Left lobe of liver (tissue), 2 donors: ENCODE data around the gene CCDC107. TPM values are rescaled to one million over a fixed set of nuclear protein-coding genes. Genes with fewer than 3 reads are reported as not detected.
"Not testable (repeated sequence)": the region's sequence is repeated elsewhere in the genome, so short reads cannot be mapped to it uniquely, and the experiment has no call there.

Experiments used
- ATAC-seq: fragments of 200-7000 bp; cut with Tn5 transposase; one replicate; pipeline ENCODE4 v1.9.1; 2020; ENCODE audit warnings: mild to moderate bottlenecking, moderate library complexity
- DNase-seq: peaks from one replicate; pipeline ENCODE4 v3.0.0-alpha.2; 2020; ENCODE audit warnings: low spot score
- total RNA-seq: library from RNA; stranded (reverse); gene quantifications from one replicate; pipeline ENCODE4 v1.2.1, GENCODE V29; 2021
- donor health status: DM: no; HTN: no; CAD: no; lungs with moderate emphysema.
- donor health status: DM: no; HTN: yes; CAD: no.

Gene CCDC107
- total RNA-seq, 1 donor from 2014 or later, result 12.6 TPM

GRCh38 chr9:35636877-35637246 is 21.2 kb upstream of the CCDC107 start:
- DNase-seq, ATAC-seq: not testable (repeated sequence)

- not testable (repeated sequence) for DNase-seq, ATAC-seq
These were observed 20.6 kb upstream of the CCDC107 start for GRCh38 chr9:35637427-35637955.

GRCh38 chr9:35638751-35639150 is 19.3 kb upstream of the CCDC107 start:
- DNase-seq, ATAC-seq: not testable (repeated sequence)

GRCh38 chr9:35639225-35639624 is 18.9 kb upstream of the CCDC107 start:
- ATAC-seq, DNase-seq: not testable (repeated sequence)

GRCh38 chr9:35639631-35640030 is 18.5 kb upstream of the CCDC107 start:
- no peak for DNase-seq
- ATAC-seq, result no peak

GRCh38 chr9:35640431-35640830 is 17.7 kb upstream of the CCDC107 start:
- ATAC-seq, DNase-seq: not testable (repeated sequence)

GRCh38 chr9:35641478-35641877 is 16.6 kb upstream of the CCDC107 start:
- not testable (repeated sequence) for DNase-seq, ATAC-seq

- ATAC-seq, result no peak
- no peak for DNase-seq
These were observed 15.0 kb upstream of the CCDC107 start for GRCh38 chr9:35643046-35643445.

- ATAC-seq, DNase-seq: not testable (repeated sequence)
These were observed 12.4 kb upstream of the CCDC107 start for GRCh38 chr9:35645736-35646135.

GRCh38 chr9:35646153-35646532 is 11.9 kb upstream of the CCDC107 start:
- ATAC-seq, result peak; percentile 30
- no peak for DNase-seq

- DNase-seq (peak; percentile 93), ATAC-seq (peak; percentile 99)
These were observed 11.4 kb upstream of the CCDC107 start for GRCh38 chr9:35646533-35647265.

- DNase-seq, result no peak
- ATAC-seq, result no peak
These were observed 8.4 kb upstream of the CCDC107 start for GRCh38 chr9:35649431-35650340.

GRCh38 chr9:35650341-35651158 is 7.5 kb upstream of the CCDC107 start, which contains the start of gene SIT1:
Gene SIT1 (minus strand): TSS chr9:35650931. CDS start chr9:35650853, 78 bp downstream.
- ATAC-seq (no peak), DNase-seq (no peak)

GRCh38 chr9:35651956-35652828 is 5.9 kb upstream of the CCDC107 start:
- no peak for DNase-seq
- ATAC-seq, result peak; percentile 7

GRCh38 chr9:35652829-35653209 is 5.3 kb upstream of the CCDC107 start:
- DNase-seq, result no peak
- no peak for ATAC-seq

- no peak for ATAC-seq
- no peak for DNase-seq
These were observed 4.5 kb upstream of the CCDC107 start for GRCh38 chr9:35653611-35654010.

- no peak for DNase-seq
- no peak for ATAC-seq
These were observed 1.7 kb upstream of the CCDC107 start for GRCh38 chr9:35656348-35656747.

- DNase-seq (no peak), ATAC-seq (peak; percentile 5)
These were observed 1.1 kb upstream of the CCDC107 start for GRCh38 chr9:35656831-35657545.

GRCh38 chr9:35657546-35658136 is 451 bp upstream of the CCDC107 start, which contains the start of gene RMRP:
Gene RMRP (minus strand): TSS chr9:35658019.
- ATAC-seq (peak; percentile 86), DNase-seq (peak; percentile 99)
